GM19351 (cell line): ENCODE measurements around the gene ID4.

Experiments used
- ATAC-seq: cut with Tn5 transposase; IDR thresholded peaks from one replicate; pipeline ENCODE4 v1.9.1; 2021; ENCODE audit warnings: mild to moderate bottlenecking, moderate library complexity; ENCODE audit not compliant: unreplicated experiment

ID4 gene

GRCh38 chr6:19836799-19837510 is at the start of gene ID4:
TSS of gene ID4 (plus strand) at chr6:19837370. CDS start at chr6:19837755, 385 bp downstream.
- no peak for ATAC-seq

- ATAC-seq = no peak
These were observed 48.5 kb upstream of the ID4 start for GRCh38 chr6:19788686-19789085.

- no peak for ATAC-seq
These were observed 47.9 kb upstream of the ID4 start for GRCh38 chr6:19789100-19789803.

GRCh38 chr6:19791267-19791666 is 45.9 kb upstream of the ID4 start:
- no peak for ATAC-seq

GRCh38 chr6:19795211-19795610 is 42.0 kb upstream of the ID4 start:
- no peak for ATAC-seq

- ATAC-seq = no peak
These were observed 40.7 kb upstream of the ID4 start for GRCh38 chr6:19796452-19796851.

- no peak for ATAC-seq
These were observed 38.8 kb upstream of the ID4 start for GRCh38 chr6:19798362-19798761.

GRCh38 chr6:19802656-19803055 is 34.5 kb upstream of the ID4 start:
- ATAC-seq = no peak

- ATAC-seq = no peak
These were observed 33.6 kb upstream of the ID4 start for GRCh38 chr6:19803331-19804204.

GRCh38 chr6:19804205-19805128 is 32.7 kb upstream of the ID4 start:
- peak; percentile 84 for ATAC-seq

- no peak for ATAC-seq
These were observed 32.1 kb upstream of the ID4 start for GRCh38 chr6:19805129-19805481.

- ATAC-seq = no peak
These were observed 30.2 kb upstream of the ID4 start for GRCh38 chr6:19806971-19807396.

GRCh38 chr6:19811397-19812079 is 25.6 kb upstream of the ID4 start:
- no peak for ATAC-seq

- peak; percentile 66 for ATAC-seq
These were observed 24.6 kb upstream of the ID4 start for GRCh38 chr6:19812512-19813119.

GRCh38 chr6:19818805-19819204 is 18.4 kb upstream of the ID4 start:
- ATAC-seq = no peak

- no peak for ATAC-seq
These were observed 12.9 kb upstream of the ID4 start for GRCh38 chr6:19824058-19824807.

- ATAC-seq = no peak
These were observed 9.9 kb upstream of the ID4 start for GRCh38 chr6:19827247-19827646.

GRCh38 chr6:19827903-19828302 is 9.3 kb upstream of the ID4 start:
- no peak for ATAC-seq

GRCh38 chr6:19830171-19830570 is 7.0 kb upstream of the ID4 start:
- no peak for ATAC-seq
